Pancreas (tissue), 10 donors: ENCODE data around the gene KIZ. TPM values are rescaled to one million over a fixed set of nuclear protein-coding genes. Genes with fewer than 3 reads are reported as not detected.

Experiments used
- ATAC-seq, 4 donors: fragments of 200-7000 bp; cut with Tn5 transposase; one replicate each; pipeline versions ENCODE4 v1.8.0 to v1.9.1; 2020; ENCODE audit warnings: mild to moderate bottlenecking in 4 of 4, moderate library complexity in 4 of 4
- DNase-seq, 6 donors: peaks; one replicate each; pipeline ENCODE4 v3.0.0-alpha.2; 2020
- FAIRE-seq: peaks from 2 replicates; lab custom pipeline; 2012; peaks lifted over from hg19 to GRCh38; lab: Jason Lieb, UNC
- H3K27ac ChIP-seq, 4 donors: fragments of 200-600 bp; sonication (generic); 1 replicate in 3 of 4; 2 replicates in 1 of 4; pipeline versions ENCODE4 v1.5.0 to v1.8.0; 2020
- H3K27me3 ChIP-seq, 4 donors: fragments of 200-600 bp; one replicate each; pipeline ENCODE4 v1.8.0; 2021
- H3K36me3 ChIP-seq, 3 donors: fragments of 200-600 bp; sonication (generic) in 1 of 3; one replicate each; pipeline versions ENCODE4 v1.5.0 to v1.8.0; 2020 to 2021
- H3K4me1 ChIP-seq, 3 donors: fragments of 200-600 bp; one replicate each; pipeline ENCODE4 v1.8.0; 2021
- H3K4me3 ChIP-seq, 4 donors: fragments of 200-600 bp; sonication (generic) in 2 of 4; one replicate each; pipeline versions ENCODE4 v1.5.0 to v1.8.0; 2020 to 2021
- H3K9me3 ChIP-seq, 4 donors: fragments of 200-600 bp; one replicate each; pipeline ENCODE4 v1.8.0; 2021
- CTCF ChIP-seq, 4 donors: fragments of 200-600 bp; sonication (generic) in 3 of 4; IDR thresholded peaks; one replicate each; pipeline versions ENCODE4 v1.5.0 to v1.8.0; 2021; ENCODE audit warnings: antibody characterized with exemption in 4 of 4
- WGBS, 2 donors: extraction: QIAGEN DNeasy Blood & Tissue Kit; methylation state at CpG; one replicate each; pipeline ENCODE4 v1.1.7; 2013; 5-methylcytosine and 5-hydroxymethylcytosine counted together
- intact Hi-C, 3 donors: fragments of 100-400 bp; cut with DNase I; formaldehyde crosslinking; loops; one replicate each; pipeline versions ENCODE4 v1.11.1 to v1.14.2; 2022
- polyA plus RNA-seq, 2 donors: library from polyadenylated mRNA; stranded (reverse); fragments of 200-250 nt; gene quantifications; one replicate each; pipeline ENCODE4 v1.2.3, GENCODE V29; 2013
- total RNA-seq, 6 donors: library from RNA; stranded (reverse); fragmentation: NEBNext Ultra II Directional in 4 of 6; extraction: Animal tissue kit (Norgen Biotek cat#: 25700) in 4 of 6; gene quantifications; one replicate each; pipeline versions ENCODE4 v1.2.1 to v1.2.4, GENCODE V29; 2021 to 2023
- donor health status: healthy with polysubstance abuse.
- donor health status: DM: no; HTN: no; CAD: no; lungs with moderate emphysema.
- donor health status: DM: no; HTN: no; CAD: no.
- donor health status: control.
- donor health status: control.
- donor health status: Bipolar disorder and iron deficiency.
- donor health status: DM: yes; HTN: yes; CAD: no.
- donor health status: DM: no; HTN: no; CAD: no.
- donor health status: DM: no; HTN: no; CAD: no.
- donor health status: DM: yes; HTN: yes; CAD: no.

KIZ gene
- total and polyA plus RNA-seq, 8 donors, result 8.5 to 28.7 (median 19.2) TPM

GRCh38 chr20:21251278-21251677, 125.4 kb downstream of the KIZ start:
- Histone ChIP-seq H3K4me1 (no peaks in the 10 kb centered on the region), H3K36me3 (no peaks in the 10 kb centered on the region), H3K27me3 (no peaks in the 10 kb centered on the region), H3K27ac (no peak overlapping the region), H3K9me3 (no peaks in the 10 kb centered on the region), H3K4me3 (no peak overlapping the region)
- ATAC-seq, result no peak
- FAIRE-seq, result no peak
- 41 to 43% methylated on average over 6 of the region's 6 CpGs for WGBS, 2 donors
- TF ChIP-seq CTCF (IDR thresholded peaks at IDR 0.05), result no peak
- DNase-seq, result no peak
- intact Hi-C loops, result no loop called here

GRCh38 chr20:21257192-21257591, 131.3 kb downstream of the KIZ start:
- Histone ChIP-seq H3K4me3 (no peak overlapping the region), H3K4me1 (no peaks in the 10 kb centered on the region), H3K27me3 (no peaks in the 10 kb centered on the region), H3K9me3 (no peaks in the 10 kb centered on the region), H3K27ac (no peak overlapping the region), H3K36me3 (no peaks in the 10 kb centered on the region)
- FAIRE-seq (no peak), DNase-seq (no peak), ATAC-seq (no peak)
- TF ChIP-seq CTCF (IDR thresholded peaks at IDR 0.05), result no peak
- WGBS, 2 donors, result 72 to 86% methylated on average over 3 of the region's 3 CpGs
- intact Hi-C loops, result no loop called here

- no peaks in the 10 kb centered on the region for H3K4me1 ChIP-seq
- no peak overlapping the region for H3K27ac ChIP-seq
- 90% methylated on average over 6 of the region's 6 CpGs for WGBS, 2 donors
- ATAC-seq (no peak), DNase-seq (no peak), FAIRE-seq (no peak)
- intact Hi-C loops, result no loop called here
- no peaks in the 10 kb centered on the region for H3K9me3 ChIP-seq
- H3K27me3 ChIP-seq, result no peaks in the 10 kb centered on the region
- no peak for TF ChIP-seq CTCF (IDR thresholded peaks at IDR 0.05)
- no peaks in the 10 kb centered on the region for H3K36me3 ChIP-seq
- no peak overlapping the region for H3K4me3 ChIP-seq
Measured at GRCh38 chr20:21258411-21258810, 132.5 kb downstream of the KIZ start.

GRCh38 chr20:21259346-21259745, 133.5 kb downstream of the KIZ start:
- Histone ChIP-seq H3K27me3 (no peaks in the 10 kb centered on the region), H3K4me3 (no peak overlapping the region), H3K4me1 (no peaks in the 10 kb centered on the region), H3K9me3 (no peaks in the 10 kb centered on the region), H3K36me3 (no peaks in the 10 kb centered on the region), H3K27ac (no peak overlapping the region)
- DNase-seq (no peak), FAIRE-seq (no peak), ATAC-seq (no peak)
- intact Hi-C loops, result no loop called here
- WGBS, 2 donors, result 59 to 71% methylated on average over 8 of the region's 8 CpGs
- no peak for TF ChIP-seq CTCF (IDR thresholded peaks at IDR 0.05)

- intact Hi-C loops, result no loop called here
- no peak for TF ChIP-seq CTCF (IDR thresholded peaks at IDR 0.05)
- no peaks in the 10 kb centered on the region for H3K36me3 ChIP-seq
- no peaks in the 10 kb centered on the region for H3K9me3 ChIP-seq
- no peaks in the 10 kb centered on the region for H3K27me3 ChIP-seq
- no peaks in the 10 kb centered on the region for H3K4me1 ChIP-seq
- DNase-seq (no peak), FAIRE-seq (no peak), ATAC-seq (no peak)
- WGBS, 2 donors, result 50 to 65% methylated on average over 2 of the region's 2 CpGs
- H3K4me3 ChIP-seq, result no peak overlapping the region
- no peak overlapping the region for H3K27ac ChIP-seq
Measured at GRCh38 chr20:21262812-21263211, 136.9 kb downstream of the KIZ start.
